Measurements from ENCODE around the gene FMN1.
"Not testable (repeated sequence)": the region's sequence is repeated elsewhere in the genome, so short reads cannot be mapped to it uniquely, and the experiment has no call there.

Gene FMN1

GRCh38 chr15:32953533-32953910, 241.0 kb downstream of the FMN1 start:
- no peak for DNase-seq (ENCODE audit: low read depth, low spot score)
- H3K36me3 ChIP-seq (ENCODE audit: insufficient read depth, low read length) = no peaks in the 10 kb centered on the region
- H3K9ac ChIP-seq (ENCODE audit: insufficient read length) = no peak overlapping the region
- TF ChIP-seq EZH2 (IDR thresholded peaks at IDR 0.05) (no peak), FOXP2 (optimal IDR thresholded peaks at IDR 0.05; ENCODE audit: control extremely low read depth, extremely low read length, insufficient read depth) (no peak), POLR2AphosphoS5 (IDR thresholded peaks at IDR 0.05; ENCODE audit: borderline replicate concordance, low read depth, low read length) (no peak)
- no peak overlapping the region for H3K4me3 ChIP-seq
- H3K27ac ChIP-seq = no peak overlapping the region
- H3K9me3 ChIP-seq (ENCODE audit: low read depth, low read length) = no peaks in the 10 kb centered on the region

GRCh38 chr15:32952901-32953532, 241.5 kb downstream of the FMN1 start:
- no peaks in the 10 kb centered on the region for H3K36me3 ChIP-seq (ENCODE audit: insufficient read depth, low read length)
- no peak overlapping the region for H3K27ac ChIP-seq
- no peaks in the 10 kb centered on the region for H3K9me3 ChIP-seq (ENCODE audit: low read depth, low read length)
- DNase-seq (ENCODE audit: low read depth, low spot score) = no peak
- H3K9ac ChIP-seq (ENCODE audit: insufficient read length) = no peak overlapping the region
- no peak overlapping the region for H3K4me3 ChIP-seq
- no peak for TF ChIP-seq POLR2AphosphoS5 (IDR thresholded peaks at IDR 0.05; ENCODE audit: borderline replicate concordance, low read depth, low read length)
- no peak for TF ChIP-seq FOXP2 (optimal IDR thresholded peaks at IDR 0.05; ENCODE audit: control extremely low read depth, extremely low read length, insufficient read depth)
- TF ChIP-seq EZH2 (IDR thresholded peaks at IDR 0.05) = no peak

GRCh38 chr15:32951736-32952464, 242.6 kb downstream of the FMN1 start:
- DNase-seq (ENCODE audit: low read depth, low spot score) = no peak
- TF ChIP-seq FOXP2 (optimal IDR thresholded peaks at IDR 0.05; ENCODE audit: control extremely low read depth, extremely low read length, insufficient read depth) = no peak
- TF ChIP-seq POLR2AphosphoS5 (IDR thresholded peaks at IDR 0.05; ENCODE audit: borderline replicate concordance, low read depth, low read length) = no peak
- no peak for TF ChIP-seq EZH2 (IDR thresholded peaks at IDR 0.05)
- Histone ChIP-seq H3K9ac (ENCODE audit: insufficient read length) (no peak overlapping the region), H3K9me3 (ENCODE audit: low read depth, low read length) (no peaks in the 10 kb centered on the region), H3K27ac (no peak overlapping the region), H3K36me3 (ENCODE audit: insufficient read depth, low read length) (no peaks in the 10 kb centered on the region), H3K4me3 (no peak overlapping the region)

GRCh38 chr15:32950051-32950450, 244.5 kb downstream of the FMN1 start:
- not testable (repeated sequence) for H3K9me3 ChIP-seq (ENCODE audit: low read depth, low read length); H3K36me3 ChIP-seq (ENCODE audit: insufficient read depth, low read length); H3K9ac ChIP-seq (ENCODE audit: insufficient read length); H3K27ac ChIP-seq; DNase-seq (ENCODE audit: low read depth, low spot score); H3K4me3 ChIP-seq

- TF ChIP-seq POLR2AphosphoS5 (IDR thresholded peaks at IDR 0.05; ENCODE audit: borderline replicate concordance, low read depth, low read length) (no peak), EZH2 (IDR thresholded peaks at IDR 0.05) (no peak), FOXP2 (optimal IDR thresholded peaks at IDR 0.05; ENCODE audit: control extremely low read depth, extremely low read length, insufficient read depth) (no peak)
- Histone ChIP-seq H3K9me3 (ENCODE audit: low read depth, low read length) (no peaks in the 10 kb centered on the region), H3K36me3 (ENCODE audit: insufficient read depth, low read length) (no peaks in the 10 kb centered on the region), H3K27ac (no peak overlapping the region), H3K9ac (ENCODE audit: insufficient read length) (no peak overlapping the region), H3K4me3 (no peak overlapping the region)
- DNase-seq (ENCODE audit: low read depth, low spot score) = no peak
Observed at GRCh38 chr15:32946210-32946609, 248.3 kb downstream of the FMN1 start.

GRCh38 chr15:32944431-32944830, 250.1 kb downstream of the FMN1 start:
- Histone ChIP-seq H3K36me3 (ENCODE audit: insufficient read depth, low read length) (no peaks in the 10 kb centered on the region), H3K27ac (no peak overlapping the region), H3K4me3 (no peak overlapping the region), H3K9me3 (ENCODE audit: low read depth, low read length) (no peaks in the 10 kb centered on the region), H3K9ac (ENCODE audit: insufficient read length) (no peak overlapping the region)
- no peak for DNase-seq (ENCODE audit: low read depth, low spot score)
- TF ChIP-seq FOXP2 (optimal IDR thresholded peaks at IDR 0.05; ENCODE audit: control extremely low read depth, extremely low read length, insufficient read depth) (no peak), EZH2 (IDR thresholded peaks at IDR 0.05) (no peak), POLR2AphosphoS5 (IDR thresholded peaks at IDR 0.05; ENCODE audit: borderline replicate concordance, low read depth, low read length) (no peak)

GRCh38 chr15:32943711-32944110, 250.8 kb downstream of the FMN1 start:
- Histone ChIP-seq H3K9ac (ENCODE audit: insufficient read length) (no peak overlapping the region), H3K9me3 (ENCODE audit: low read depth, low read length) (no peaks in the 10 kb centered on the region), H3K36me3 (ENCODE audit: insufficient read depth, low read length) (no peaks in the 10 kb centered on the region), H3K27ac (no peak overlapping the region), H3K4me3 (no peak overlapping the region)
- no peak for TF ChIP-seq EZH2 (IDR thresholded peaks at IDR 0.05)
- no peak for TF ChIP-seq FOXP2 (optimal IDR thresholded peaks at IDR 0.05; ENCODE audit: control extremely low read depth, extremely low read length, insufficient read depth)
- TF ChIP-seq POLR2AphosphoS5 (IDR thresholded peaks at IDR 0.05; ENCODE audit: borderline replicate concordance, low read depth, low read length) = no peak
- DNase-seq (ENCODE audit: low read depth, low spot score) = no peak

- no peaks in the 10 kb centered on the region for H3K9me3 ChIP-seq (ENCODE audit: low read depth, low read length)
- no peak overlapping the region for H3K9ac ChIP-seq (ENCODE audit: insufficient read length)
- H3K27ac ChIP-seq = no peak overlapping the region
- no peak overlapping the region for H3K4me3 ChIP-seq
- TF ChIP-seq POLR2AphosphoS5 (IDR thresholded peaks at IDR 0.05; ENCODE audit: borderline replicate concordance, low read depth, low read length) (no peak), FOXP2 (optimal IDR thresholded peaks at IDR 0.05; ENCODE audit: control extremely low read depth, extremely low read length, insufficient read depth) (no peak), EZH2 (IDR thresholded peaks at IDR 0.05) (no peak)
- DNase-seq (ENCODE audit: low read depth, low spot score) = no peak
- H3K36me3 ChIP-seq (ENCODE audit: insufficient read depth, low read length) = no peaks in the 10 kb centered on the region
Observed at GRCh38 chr15:32942401-32942841, 252.1 kb downstream of the FMN1 start.

GRCh38 chr15:32941823-32942222, 252.7 kb downstream of the FMN1 start:
- TF ChIP-seq POLR2AphosphoS5 (IDR thresholded peaks at IDR 0.05; ENCODE audit: borderline replicate concordance, low read depth, low read length) = no peak
- TF ChIP-seq EZH2 (IDR thresholded peaks at IDR 0.05) = no peak
- TF ChIP-seq FOXP2 (optimal IDR thresholded peaks at IDR 0.05; ENCODE audit: control extremely low read depth, extremely low read length, insufficient read depth) = no peak
- Histone ChIP-seq H3K27ac (no peak overlapping the region), H3K9me3 (ENCODE audit: low read depth, low read length) (no peaks in the 10 kb centered on the region), H3K4me3 (no peak overlapping the region), H3K9ac (ENCODE audit: insufficient read length) (no peak overlapping the region), H3K36me3 (ENCODE audit: insufficient read depth, low read length) (no peaks in the 10 kb centered on the region)
- DNase-seq (ENCODE audit: low read depth, low spot score) = no peak

Measured in SK-N-MC (cell line).